ENCODE measurements around the gene DRAM2. TPM values are rescaled to one million over a fixed set of nuclear protein-coding genes. Genes with fewer than 3 reads are reported as not detected.

The DRAM2 gene
- total and polyA plus RNA-seq, 10 of the 15 experiments (the other 5 are each of a cell fraction or from before 2014, with no cell fraction given): 39.1 to 229 (median 79.4) TPM

DNA sequence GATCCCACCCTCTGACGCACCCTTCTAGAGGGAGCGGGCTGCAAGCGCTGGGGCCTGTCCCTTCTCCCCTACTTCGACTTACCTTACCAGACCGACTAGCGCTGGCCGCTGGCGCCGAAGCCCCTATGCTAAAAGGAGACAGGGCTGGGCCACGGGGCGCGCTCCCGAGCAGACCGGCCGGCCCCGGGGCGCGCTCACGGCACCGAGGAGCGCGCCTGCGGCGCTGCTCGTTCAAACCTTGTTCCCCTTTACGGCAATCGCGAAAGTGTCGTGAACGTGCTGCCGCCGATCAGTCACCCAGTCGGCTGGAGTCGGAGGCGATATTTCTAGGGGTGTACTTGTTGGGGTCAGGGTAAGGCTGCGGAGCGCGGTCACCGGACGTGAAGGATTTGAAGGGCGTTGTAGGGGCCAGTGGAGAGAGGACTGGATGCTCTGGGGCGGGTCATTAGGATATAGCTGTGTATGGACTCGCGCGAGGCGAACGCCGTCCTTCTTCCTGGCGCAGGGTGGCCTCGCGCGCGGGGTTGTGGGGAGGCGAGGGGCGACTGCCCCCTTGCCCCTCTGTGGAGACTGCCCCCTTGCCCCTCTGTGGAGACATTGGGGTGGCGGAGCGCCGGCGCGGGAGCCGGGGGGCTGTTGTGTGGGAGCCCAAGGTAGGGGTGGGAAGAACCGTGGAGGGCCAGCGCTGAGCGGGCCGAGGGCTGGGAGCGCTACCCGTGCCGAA is at the start of gene DRAM2, which contains the start of gene CEPT1 (continued):
- TF ChIP-seq, protein P1, sequence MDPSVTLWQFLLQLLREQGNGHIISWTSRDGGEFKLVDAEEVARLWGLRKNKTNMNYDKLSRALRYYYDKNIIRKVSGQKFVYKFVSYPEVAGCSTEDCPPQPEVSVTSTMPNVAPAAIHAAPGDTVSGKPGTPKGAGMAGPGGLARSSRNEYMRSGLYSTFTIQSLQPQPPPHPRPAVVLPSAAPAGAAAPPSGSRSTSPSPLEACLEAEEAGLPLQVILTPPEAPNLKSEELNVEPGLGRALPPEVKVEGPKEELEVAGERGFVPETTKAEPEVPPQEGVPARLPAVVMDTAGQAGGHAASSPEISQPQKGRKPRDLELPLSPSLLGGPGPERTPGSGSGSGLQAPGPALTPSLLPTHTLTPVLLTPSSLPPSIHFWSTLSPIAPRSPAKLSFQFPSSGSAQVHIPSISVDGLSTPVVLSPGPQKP (IDR thresholded peaks at IDR 0.05; ENCODE audit: low read depth, low read length): 0 out of 2 replicates have a peak, but pooled peaks have one; percentile 25
- TF ChIP-seq RELA (IDR thresholded peaks at IDR 0.05; ENCODE audit: borderline replicate concordance, partially characterized antibody) (no peak), HDGF (IDR thresholded peaks at IDR 0.05) (peak; percentile 70), SMAD1 (IDR thresholded peaks at IDR 0.05; ENCODE audit: low read depth, partially characterized antibody) (peak; percentile 60), RUNX3 (IDR thresholded peaks at IDR 0.05; ENCODE audit: low read length) (peak; percentile 22; the same call in 1 of the 2 replicates), MTA2 (IDR thresholded peaks at IDR 0.05; ENCODE audit: low read depth) (peak; percentile 27), BHLHE40 (IDR thresholded peaks at IDR 0.05; ENCODE audit: borderline replicate concordance in 1 of 2, low read depth in 2 of 2, low read length in 1 of 2) (peak in 1 of 2 experiments; percentile 26; a peak in 1 of 4 replicates), NRF1 (conservative IDR thresholded peaks at IDR 0.05; ENCODE audit: low read depth, low read length) (0 out of 2 replicates have a peak, but pooled peaks have one; percentile 28), POLR2AphosphoS5 (IDR thresholded peaks at IDR 0.05; ENCODE audit: low read length) (peak; percentile 88), DPF2 (IDR thresholded peaks at IDR 0.05) (peak; percentile 59; the same call in 1 of the 2 replicates), TAF1 (IDR thresholded peaks at IDR 0.05; ENCODE audit: borderline replicate concordance, low read depth, low read length) (peak; percentile 82; the same call in 1 of the 2 replicates), LARP7 (IDR thresholded peaks at IDR 0.05) (peak; percentile 65), POU2F2 (IDR thresholded peaks at IDR 0.05; ENCODE audit: borderline replicate concordance, low read depth, low read length) (peak; percentile 60; the same call in 1 of the 3 replicates)
- TF ChIP-seq, protein P2, sequence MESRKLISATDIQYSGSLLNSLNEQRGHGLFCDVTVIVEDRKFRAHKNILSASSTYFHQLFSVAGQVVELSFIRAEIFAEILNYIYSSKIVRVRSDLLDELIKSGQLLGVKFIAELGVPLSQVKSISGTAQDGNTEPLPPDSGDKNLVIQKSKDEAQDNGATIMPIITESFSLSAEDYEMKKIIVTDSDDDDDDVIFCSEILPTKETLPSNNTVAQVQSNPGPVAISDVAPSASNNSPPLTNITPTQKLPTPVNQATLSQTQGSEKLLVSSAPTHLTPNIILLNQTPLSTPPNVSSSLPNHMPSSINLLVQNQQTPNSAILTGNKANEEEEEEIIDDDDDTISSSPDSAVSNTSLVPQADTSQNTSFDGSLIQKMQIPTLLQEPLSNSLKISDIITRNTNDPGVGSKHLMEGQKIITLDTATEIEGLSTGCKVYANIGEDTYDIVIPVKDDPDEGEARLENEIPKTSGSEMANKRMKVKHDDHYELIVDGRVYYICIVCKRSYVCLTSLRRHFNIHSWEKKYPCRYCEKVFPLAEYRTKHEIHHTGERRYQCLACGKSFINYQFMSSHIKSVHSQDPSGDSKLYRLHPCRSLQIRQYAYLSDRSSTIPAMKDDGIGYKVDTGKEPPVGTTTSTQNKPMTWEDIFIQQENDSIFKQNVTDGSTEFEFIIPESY (IDR thresholded peaks at IDR 0.05): no peak
- TF ChIP-seq, protein P3, sequence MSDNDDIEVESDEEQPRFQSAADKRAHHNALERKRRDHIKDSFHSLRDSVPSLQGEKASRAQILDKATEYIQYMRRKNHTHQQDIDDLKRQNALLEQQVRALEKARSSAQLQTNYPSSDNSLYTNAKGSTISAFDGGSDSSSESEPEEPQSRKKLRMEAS (IDR thresholded peaks at IDR 0.05; ENCODE audit: low read depth, low read length): peak; percentile 30; the same call in 1 of the 2 replicates
- TF ChIP-seq, protein P4, sequence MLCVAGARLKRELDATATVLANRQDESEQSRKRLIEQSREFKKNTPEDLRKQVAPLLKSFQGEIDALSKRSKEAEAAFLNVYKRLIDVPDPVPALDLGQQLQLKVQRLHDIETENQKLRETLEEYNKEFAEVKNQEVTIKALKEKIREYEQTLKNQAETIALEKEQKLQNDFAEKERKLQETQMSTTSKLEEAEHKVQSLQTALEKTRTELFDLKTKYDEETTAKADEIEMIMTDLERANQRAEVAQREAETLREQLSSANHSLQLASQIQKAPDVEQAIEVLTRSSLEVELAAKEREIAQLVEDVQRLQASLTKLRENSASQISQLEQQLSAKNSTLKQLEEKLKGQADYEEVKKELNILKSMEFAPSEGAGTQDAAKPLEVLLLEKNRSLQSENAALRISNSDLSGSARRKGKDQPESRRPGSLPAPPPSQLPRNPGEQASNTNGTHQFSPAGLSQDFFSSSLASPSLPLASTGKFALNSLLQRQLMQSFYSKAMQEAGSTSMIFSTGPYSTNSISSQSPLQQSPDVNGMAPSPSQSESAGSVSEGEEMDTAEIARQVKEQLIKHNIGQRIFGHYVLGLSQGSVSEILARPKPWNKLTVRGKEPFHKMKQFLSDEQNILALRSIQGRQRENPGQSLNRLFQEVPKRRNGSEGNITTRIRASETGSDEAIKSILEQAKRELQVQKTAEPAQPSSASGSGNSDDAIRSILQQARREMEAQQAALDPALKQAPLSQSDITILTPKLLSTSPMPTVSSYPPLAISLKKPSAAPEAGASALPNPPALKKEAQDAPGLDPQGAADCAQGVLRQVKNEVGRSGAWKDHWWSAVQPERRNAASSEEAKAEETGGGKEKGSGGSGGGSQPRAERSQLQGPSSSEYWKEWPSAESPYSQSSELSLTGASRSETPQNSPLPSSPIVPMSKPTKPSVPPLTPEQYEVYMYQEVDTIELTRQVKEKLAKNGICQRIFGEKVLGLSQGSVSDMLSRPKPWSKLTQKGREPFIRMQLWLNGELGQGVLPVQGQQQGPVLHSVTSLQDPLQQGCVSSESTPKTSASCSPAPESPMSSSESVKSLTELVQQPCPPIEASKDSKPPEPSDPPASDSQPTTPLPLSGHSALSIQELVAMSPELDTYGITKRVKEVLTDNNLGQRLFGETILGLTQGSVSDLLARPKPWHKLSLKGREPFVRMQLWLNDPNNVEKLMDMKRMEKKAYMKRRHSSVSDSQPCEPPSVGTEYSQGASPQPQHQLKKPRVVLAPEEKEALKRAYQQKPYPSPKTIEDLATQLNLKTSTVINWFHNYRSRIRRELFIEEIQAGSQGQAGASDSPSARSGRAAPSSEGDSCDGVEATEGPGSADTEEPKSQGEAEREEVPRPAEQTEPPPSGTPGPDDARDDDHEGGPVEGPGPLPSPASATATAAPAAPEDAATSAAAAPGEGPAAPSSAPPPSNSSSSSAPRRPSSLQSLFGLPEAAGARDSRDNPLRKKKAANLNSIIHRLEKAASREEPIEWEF (IDR thresholded peaks at IDR 0.05; ENCODE audit: insufficient replicate concordance, low read depth, low read length): no peak
- TF ChIP-seq, protein P5, sequence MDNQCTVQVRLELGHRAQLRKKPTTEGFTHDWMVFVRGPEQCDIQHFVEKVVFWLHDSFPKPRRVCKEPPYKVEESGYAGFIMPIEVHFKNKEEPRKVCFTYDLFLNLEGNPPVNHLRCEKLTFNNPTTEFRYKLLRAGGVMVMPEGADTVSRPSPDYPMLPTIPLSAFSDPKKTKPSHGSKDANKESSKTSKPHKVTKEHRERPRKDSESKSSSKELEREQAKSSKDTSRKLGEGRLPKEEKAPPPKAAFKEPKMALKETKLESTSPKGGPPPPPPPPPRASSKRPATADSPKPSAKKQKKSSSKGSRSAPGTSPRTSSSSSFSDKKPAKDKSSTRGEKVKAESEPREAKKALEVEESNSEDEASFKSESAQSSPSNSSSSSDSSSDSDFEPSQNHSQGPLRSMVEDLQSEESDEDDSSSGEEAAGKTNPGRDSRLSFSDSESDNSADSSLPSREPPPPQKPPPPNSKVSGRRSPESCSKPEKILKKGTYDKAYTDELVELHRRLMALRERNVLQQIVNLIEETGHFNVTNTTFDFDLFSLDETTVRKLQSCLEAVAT (IDR thresholded peaks at IDR 0.05): peak; percentile 43; the same call in 1 of the 2 replicates
- TF ChIP-seq, protein P6, sequence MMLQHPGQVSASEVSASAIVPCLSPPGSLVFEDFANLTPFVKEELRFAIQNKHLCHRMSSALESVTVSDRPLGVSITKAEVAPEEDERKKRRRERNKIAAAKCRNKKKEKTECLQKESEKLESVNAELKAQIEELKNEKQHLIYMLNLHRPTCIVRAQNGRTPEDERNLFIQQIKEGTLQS (IDR thresholded peaks at IDR 0.05; ENCODE audit: borderline replicate concordance, extremely low read depth, low read depth, low read length): peak; percentile 81; the same call in 1 of the 2 replicates
